GM19023 (cell line): Measurements from ENCODE around the gene SPSB1.

Experiments
- ATAC-seq: cut with Tn5 transposase; IDR thresholded peaks from one replicate; pipeline ENCODE4 v1.9.1; 2021; ENCODE audit warnings: mild to moderate bottlenecking, moderate library complexity; ENCODE audit not compliant: unreplicated experiment

The SPSB1 gene

DNA sequence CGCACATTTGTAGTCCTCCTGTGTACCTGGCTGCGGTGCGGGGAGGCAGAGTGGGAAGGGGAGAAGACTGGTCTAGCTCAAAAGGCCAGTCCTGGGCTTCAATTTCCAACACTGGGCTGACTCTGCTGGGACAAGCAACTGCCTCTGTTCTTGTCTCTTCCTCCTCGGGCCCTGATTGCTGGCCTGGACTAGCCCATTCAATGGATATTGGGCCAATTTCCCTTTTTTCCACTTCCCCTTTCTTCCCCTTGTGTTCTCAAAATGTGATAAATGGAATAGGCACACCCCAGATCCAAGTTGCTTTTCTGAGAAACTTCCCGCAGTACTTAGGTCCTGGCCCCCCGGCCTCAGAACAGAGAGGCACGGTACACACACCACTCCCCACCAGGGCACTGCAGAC is 48.2 kb downstream of the SPSB1 start:
- ATAC-seq, result no peak

DNA sequence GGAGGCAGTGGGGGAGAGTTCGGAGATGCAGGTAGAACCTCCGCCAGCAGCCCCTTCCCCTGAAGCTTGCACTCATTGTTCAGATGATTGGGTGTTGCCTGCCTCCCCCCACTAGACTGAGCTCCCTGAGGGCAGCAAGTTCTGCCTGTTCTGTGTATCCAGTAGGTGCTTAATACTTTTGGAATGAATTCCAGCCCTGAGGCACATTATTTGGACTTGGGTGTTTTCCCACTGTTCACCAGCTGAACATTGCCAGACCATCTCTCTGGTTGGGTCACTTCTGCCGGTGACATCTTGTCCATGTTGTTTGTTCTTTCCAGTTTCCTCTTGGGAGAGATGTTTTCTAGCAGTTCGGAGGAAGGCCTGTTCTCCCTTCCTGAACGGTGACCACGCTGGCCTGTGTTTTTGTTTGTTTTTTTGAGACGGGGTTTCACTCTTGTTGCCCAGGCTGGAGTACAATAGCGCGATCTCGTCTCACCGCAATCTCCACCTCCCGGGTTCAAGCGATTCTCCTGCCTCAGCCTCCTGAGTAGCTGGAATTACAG is 48.7 kb downstream of the SPSB1 start:
- ATAC-seq, result no peak

GRCh38 chr1:9343269-9343668 is 50.6 kb downstream of the SPSB1 start:
- no peak for ATAC-seq

DNA sequence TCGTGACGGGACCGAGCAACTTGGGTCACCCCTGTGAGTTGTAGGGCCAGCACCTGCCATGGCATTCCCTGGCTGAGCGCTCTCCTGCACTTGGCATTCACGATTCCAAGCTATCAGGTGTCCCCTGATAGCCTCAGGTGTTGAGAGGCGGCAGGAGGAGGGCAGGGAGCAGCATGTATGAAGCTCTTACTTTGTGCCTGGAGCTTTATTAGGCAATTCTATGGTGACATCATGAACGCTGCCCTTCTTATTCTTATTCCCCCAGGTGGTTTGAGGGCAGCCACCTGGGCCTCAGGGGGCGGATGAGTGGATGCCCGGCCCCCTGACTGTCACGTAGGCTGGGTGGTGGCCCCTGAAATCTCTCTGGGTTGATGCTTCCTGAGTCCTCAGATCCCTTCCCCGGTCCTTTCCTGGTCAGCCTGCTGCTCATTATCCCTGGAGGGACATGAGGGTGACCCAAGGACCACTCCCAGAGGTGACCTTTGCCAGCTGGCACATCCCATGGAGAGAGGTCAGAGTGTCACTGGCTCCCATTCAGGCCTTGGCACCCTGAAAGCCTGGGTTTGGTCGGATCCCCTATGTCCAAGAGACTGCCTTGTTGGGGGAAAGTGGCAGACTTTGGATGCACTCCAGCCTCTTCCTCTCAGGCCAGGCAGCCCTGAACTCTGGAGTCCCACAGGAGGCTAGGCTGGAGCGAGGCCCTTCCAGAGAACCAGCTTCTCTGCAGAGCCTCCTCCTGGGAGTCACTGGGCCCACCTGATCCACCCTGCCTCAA is 51.9 kb downstream of the SPSB1 start:
- no peak for ATAC-seq

DNA sequence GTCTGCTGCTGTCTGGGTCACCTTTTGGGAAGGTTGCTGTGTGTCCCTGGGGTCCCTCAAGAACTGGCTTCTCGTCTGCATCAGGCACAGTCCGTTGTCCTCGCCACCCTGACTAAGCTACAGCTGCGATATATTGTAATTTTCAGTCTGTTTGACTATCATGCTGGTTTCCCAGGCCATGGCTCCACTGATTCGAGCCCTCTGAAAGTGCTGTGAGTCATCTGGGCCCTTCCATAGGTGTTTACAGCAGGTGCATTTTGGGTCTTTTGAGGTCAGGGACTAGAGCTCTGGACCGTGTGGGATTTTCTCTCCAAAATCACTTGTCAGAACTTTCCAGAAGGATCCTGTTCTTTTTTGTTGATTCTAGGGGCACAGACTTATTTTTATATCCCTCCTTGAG is 52.8 kb downstream of the SPSB1 start:
- ATAC-seq, result no peak

DNA sequence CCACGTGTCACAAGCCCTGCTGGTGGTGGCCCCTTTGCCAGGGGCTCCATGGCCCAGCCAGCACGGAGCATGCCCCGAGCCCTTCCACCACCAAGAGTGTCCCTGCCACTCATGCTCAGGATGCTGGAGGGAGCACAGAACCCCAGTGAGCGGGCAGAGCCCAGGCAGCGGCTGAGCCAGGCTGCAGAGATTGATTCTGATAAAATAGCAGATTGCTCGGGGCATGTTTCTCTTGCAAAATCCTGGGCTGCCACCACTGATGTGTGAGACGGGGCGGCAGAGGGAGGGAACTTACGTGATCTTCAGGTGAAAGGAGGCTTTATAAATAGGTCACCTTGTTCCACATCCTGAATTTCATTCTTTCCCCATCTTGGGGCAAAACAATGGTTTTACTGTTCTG is 53.2 kb downstream of the SPSB1 start:
- no peak for ATAC-seq

- ATAC-seq, result no peak
Observed at GRCh38 chr1:9346566-9346965, 53.9 kb downstream of the SPSB1 start.

GRCh38 chr1:9347095-9347850 is 54.6 kb downstream of the SPSB1 start:
- ATAC-seq, result no peak

- ATAC-seq, result no peak
Observed at GRCh38 chr1:9349331-9349851, 56.7 kb downstream of the SPSB1 start.

GRCh38 chr1:9350013-9350908 is 57.6 kb downstream of the SPSB1 start:
- ATAC-seq, result no peak

- ATAC-seq, result no peak
Observed at GRCh38 chr1:9350960-9351359, 58.3 kb downstream of the SPSB1 start.

GRCh38 chr1:9351654-9352271 is 59.1 kb downstream of the SPSB1 start:
- ATAC-seq, result no peak

DNA sequence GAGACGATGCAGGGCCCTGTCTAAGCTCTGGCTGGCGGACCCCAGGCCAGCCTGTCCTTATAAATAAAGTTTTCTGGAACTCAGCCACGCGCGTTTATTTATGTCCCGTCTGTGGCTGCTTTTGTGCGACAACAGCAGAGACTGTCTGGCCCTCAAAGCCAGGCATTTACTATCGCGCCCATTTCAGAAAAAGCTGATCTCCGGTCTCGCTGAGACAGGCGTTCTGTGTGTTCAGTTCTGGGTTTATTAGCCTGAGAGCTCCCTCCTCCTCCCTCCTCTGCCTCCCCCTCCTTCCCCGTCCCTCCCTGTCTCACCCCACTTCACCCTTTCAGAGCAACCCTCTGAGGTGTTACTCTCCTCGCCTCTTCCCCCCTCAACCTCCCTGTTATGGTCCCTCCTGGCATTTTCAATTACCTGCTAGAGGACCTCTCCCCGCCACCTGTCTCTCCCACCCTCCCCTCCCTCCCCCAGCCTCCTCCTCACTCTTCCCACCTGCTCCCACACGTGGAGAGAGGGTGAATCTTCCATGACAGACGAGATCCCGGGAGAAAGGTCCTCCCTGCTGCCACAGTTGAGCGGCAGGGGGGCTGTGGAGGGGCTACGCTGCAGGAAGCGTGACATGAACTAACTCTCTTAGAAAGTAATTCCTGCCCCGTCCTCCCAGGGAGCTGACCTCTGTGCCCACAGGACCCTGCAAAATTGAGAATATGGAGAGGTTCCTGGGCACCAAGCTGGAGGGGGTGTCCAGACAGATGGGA is 59.9 kb downstream of the SPSB1 start:
- ATAC-seq, result no peak

- ATAC-seq, result no peak
Observed at GRCh38 chr1:9355503-9355902, 62.8 kb downstream of the SPSB1 start.

GRCh38 chr1:9356021-9356420 is 63.3 kb downstream of the SPSB1 start:
- ATAC-seq, result no peak

GRCh38 chr1:9356829-9357466 is 64.3 kb downstream of the SPSB1 start:
- ATAC-seq, result no peak

DNA sequence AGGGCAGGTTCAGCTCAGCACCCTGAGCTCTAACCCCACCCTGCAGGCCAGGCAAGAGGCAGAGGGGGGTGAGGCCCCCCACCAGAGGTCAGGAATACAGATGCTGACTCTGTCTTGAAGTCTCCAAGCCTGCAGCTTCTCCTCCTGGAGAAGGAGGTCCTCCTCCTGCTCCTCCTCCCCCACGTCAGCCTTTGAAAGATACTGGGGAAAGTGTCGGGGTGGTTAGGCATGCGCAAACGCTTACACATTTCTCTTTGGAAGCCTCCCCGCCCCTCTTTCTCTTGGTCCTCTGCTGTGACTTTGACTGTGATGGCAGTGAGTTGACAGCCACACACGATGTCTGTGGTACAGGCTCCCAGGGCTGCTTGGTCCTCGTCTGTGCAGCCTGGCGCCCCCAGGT is 65.3 kb downstream of the SPSB1 start:
- ATAC-seq, result no peak

DNA sequence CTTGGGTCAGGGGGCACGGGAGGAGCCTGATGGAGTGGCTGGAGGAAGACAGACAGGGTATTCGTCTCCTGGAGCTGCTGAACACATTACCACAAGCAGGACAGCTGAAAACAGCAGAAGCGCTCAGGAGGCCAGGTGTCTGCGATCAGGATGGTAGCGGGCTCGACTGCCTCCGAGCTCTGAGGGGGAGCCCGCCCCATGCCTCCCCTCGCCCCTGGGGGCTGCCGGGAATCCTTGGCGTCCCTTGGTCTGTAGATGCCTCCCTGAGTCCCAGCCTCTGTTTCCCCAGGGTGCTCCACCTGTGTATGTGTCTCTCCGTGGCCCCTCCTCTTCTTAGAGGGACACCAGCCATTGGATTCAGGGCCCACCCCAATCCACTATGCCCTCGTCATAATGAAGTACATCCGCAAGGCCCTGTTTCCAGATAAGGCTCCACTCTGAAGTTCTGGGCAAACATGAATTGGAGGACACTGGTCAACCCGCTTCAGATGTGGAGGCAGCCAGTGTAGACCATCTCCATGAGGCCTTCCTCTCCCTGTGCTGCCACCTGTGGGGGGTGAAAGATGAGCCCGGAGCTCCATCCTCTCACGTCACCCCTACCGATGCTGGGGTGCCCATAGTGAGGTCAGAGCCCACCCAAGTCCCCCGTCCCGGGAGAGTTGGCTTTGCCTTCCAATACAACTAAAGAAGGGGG is 67.8 kb downstream of the SPSB1 start:
- no peak for ATAC-seq
